H1 (cell line): Measurements from ENCODE around the gene DYNC1I1. TPM values are rescaled to one million over a fixed set of nuclear protein-coding genes. Genes with fewer than 3 reads are reported as not detected.

ENCODE experiments used
- CTCF ChIA-PET: fragments of 300-600 bp; sonication (Branson Sonifier 250); formaldehyde crosslinking; loops from one replicate; lab custom pipeline; 2021; ENCODE audit not compliant: partially characterized antibody; lab: Charles Lee
- POLR2A ChIA-PET: fragments of 300-600 bp; sonication (Branson Sonifier 250); formaldehyde crosslinking; loops from one replicate; lab custom pipeline; 2021; ENCODE audit warnings: inconsistent platforms; ENCODE audit not compliant: partially characterized antibody; lab: Charles Lee
- DNase-seq, 2 experiments: peaks; one replicate each; pipeline versions ENCODE4 v3.0.0 to v3.0.0-alpha.2; 2010 to 2022; ENCODE audit warnings: low spot score in 2 of 2, low read depth in 1 of 2, mixed read lengths in 1 of 2
- FAIRE-seq: peaks from 2 replicates; lab custom pipeline; 2011; peaks lifted over from hg19 to GRCh38; lab: Jason Lieb, UNC
- H2AFZ ChIP-seq: 2 replicates; pipeline ENCODE4 v1.8.1; 2012; ENCODE audit warnings: low read length, inconsistent platforms
- H2AK5ac ChIP-seq: 2 replicates; pipeline ENCODE4 v1.6.1; 2013; ENCODE audit warnings: low read depth, low read length
- H2BK120ac ChIP-seq: replicated peaks from 2 replicates; pipeline ENCODE3; 2013; ENCODE audit warnings: low read depth, low read length, inconsistent platforms
- H2BK12ac ChIP-seq: 2 replicates; pipeline ENCODE4 v1.6.1; 2013; ENCODE audit warnings: low read depth, low read length
- H2BK15ac ChIP-seq: 2 replicates; pipeline ENCODE4 v1.6.1; 2013; ENCODE audit warnings: low read length
- H2BK20ac ChIP-seq: 2 replicates; pipeline ENCODE4 v1.6.1; 2013; ENCODE audit warnings: low read length
- H2BK5ac ChIP-seq: 2 replicates; pipeline ENCODE4 v1.6.1; 2013; ENCODE audit warnings: low read depth, low read length
- H3K14ac ChIP-seq: 2 replicates; pipeline ENCODE4 v1.6.1; 2013; ENCODE audit warnings: inconsistent platforms; ENCODE audit not compliant: insufficient read length
- H3K18ac ChIP-seq: 2 replicates; pipeline ENCODE4 v1.6.1; 2013; ENCODE audit warnings: low read length; ENCODE audit errors: extremely low read depth
- H3K23ac ChIP-seq: 2 replicates; pipeline ENCODE4 v1.6.1; 2013; ENCODE audit warnings: inconsistent platforms; ENCODE audit not compliant: insufficient read length
- H3K23me2 ChIP-seq: 2 replicates; pipeline ENCODE4 v1.6.1; 2013; ENCODE audit warnings: low read depth, low read length
- H3K27ac ChIP-seq: 2 replicates; pipeline ENCODE4 v1.6.1; 2011; ENCODE audit warnings: low read depth, low read length, inconsistent platforms
- H3K27me3 ChIP-seq, 4 experiments: replicated peaks in 1 of 4; 1 replicate in 1 of 4; 2 replicates in 3 of 4; pipeline versions ENCODE4 v1.6.1 to v1.8.1; 2011 to 2013; ENCODE audit warnings: low read length in 3 of 4, mild to moderate bottlenecking in 3 of 4, inconsistent platforms in 2 of 4, mixed read lengths in 2 of 4, moderate library complexity in 1 of 4; ENCODE audit not compliant: control insufficient read depth in 3 of 4, insufficient read depth in 3 of 4; ENCODE audit errors: extremely low read depth in 1 of 4
- H3K36me3 ChIP-seq, 4 experiments: 2 replicates each; pipeline versions ENCODE4 v1.6.1 to v1.8.1; 2011 to 2013; ENCODE audit warnings: mild to moderate bottlenecking in 4 of 4, low read length in 3 of 4, moderate library complexity in 2 of 4, control low read depth in 1 of 4, inconsistent platforms in 1 of 4; ENCODE audit not compliant: insufficient read depth in 4 of 4, control insufficient read depth in 2 of 4
- H3K4ac ChIP-seq: replicated peaks from 2 replicates; pipeline ENCODE3; 2013; ENCODE audit warnings: low read length, low read depth, mixed read lengths, inconsistent platforms; ENCODE audit not compliant: insufficient read length
- H3K4me1 ChIP-seq, 4 experiments: replicated peaks in 1 of 4; 1 replicate in 1 of 4; 2 replicates in 3 of 4; pipeline versions ENCODE4 v1.6.1 to v1.8.1; 2011 to 2013; ENCODE audit warnings: low read length in 3 of 4, inconsistent platforms in 2 of 4, mixed read lengths in 1 of 4; ENCODE audit not compliant: insufficient read depth in 4 of 4, control insufficient read depth in 3 of 4
- H3K4me2 ChIP-seq, 2 experiments: 2 replicates each; pipeline versions ENCODE4 v1.6.1 to v1.8.1; 2011 to 2013; ENCODE audit warnings: low read depth in 2 of 2, low read length in 2 of 2, control low read depth in 1 of 2, inconsistent platforms in 1 of 2, mild to moderate bottlenecking in 1 of 2; ENCODE audit not compliant: insufficient read depth in 1 of 2
- H3K4me3 ChIP-seq, 4 experiments: fragments of 200-600, 300-600 bp in 1 of 4; sonication (generic), shearing (Covaris generic), sonication (Bioruptor Twin) in 1 of 4; 2 replicates each; pipeline versions ENCODE4 v1.5.1 to v1.8.1; 2011 to 2016; ENCODE audit warnings: low read length in 4 of 4, low read depth in 3 of 4, control low read depth in 2 of 4, inconsistent platforms in 2 of 4, mild to moderate bottlenecking in 2 of 4, mixed read lengths in 1 of 4, moderate library complexity in 1 of 4; ENCODE audit not compliant: insufficient read depth in 2 of 4; ENCODE audit errors: extremely low read depth in 1 of 4
- H3K56ac ChIP-seq: replicated peaks from 2 replicates; pipeline ENCODE3; 2013; ENCODE audit warnings: low read depth, mild to moderate bottlenecking, mixed read lengths, low read length, inconsistent platforms; ENCODE audit not compliant: insufficient read length
- H3K79me1 ChIP-seq: 2 replicates; pipeline ENCODE4 v1.6.1; 2013; ENCODE audit warnings: low read depth, low read length, control low read depth
- H3K79me2 ChIP-seq, 2 experiments: 2 replicates each; pipeline versions ENCODE4 v1.6.1 to v1.8.1; 2012 to 2013; ENCODE audit warnings: low read length in 2 of 2, mild to moderate bottlenecking in 2 of 2, inconsistent platforms in 1 of 2; ENCODE audit not compliant: insufficient read depth in 2 of 2, control insufficient read depth in 1 of 2
- H3K9ac ChIP-seq, 4 experiments: replicated peaks in 1 of 4; 1 replicate in 1 of 4; 2 replicates in 3 of 4; pipeline versions ENCODE4 v1.6.1 to v1.8.1; 2011 to 2013; ENCODE audit warnings: low read depth in 3 of 4, low read length in 3 of 4, control low read depth in 2 of 4, mild to moderate bottlenecking in 2 of 4, moderate library complexity in 2 of 4, inconsistent platforms in 1 of 4; ENCODE audit errors: extremely low read depth in 1 of 4
- H3K9me3 ChIP-seq, 2 experiments: 2 replicates each; pipeline versions ENCODE4 v1.6.1 to v1.8.1; 2012 to 2013; ENCODE audit warnings: mild to moderate bottlenecking in 2 of 2, moderate library complexity in 2 of 2, control low read depth in 1 of 2, inconsistent platforms in 1 of 2, low read depth in 1 of 2, low read length in 1 of 2, mixed read lengths in 1 of 2; ENCODE audit not compliant: insufficient read depth in 2 of 2
- H4K20me1 ChIP-seq, 2 experiments: replicated peaks in 1 of 2; 2 replicates each; pipeline versions ENCODE3 to v1.8.1; 2011 to 2013; ENCODE audit warnings: inconsistent platforms in 2 of 2, low read length in 2 of 2, mild to moderate bottlenecking in 1 of 2; ENCODE audit not compliant: insufficient read depth in 2 of 2, control insufficient read depth in 1 of 2
- H4K5ac ChIP-seq: 2 replicates; pipeline ENCODE4 v1.6.1; 2013; ENCODE audit warnings: low read length, low read depth, mixed read lengths, inconsistent platforms; ENCODE audit not compliant: insufficient read length
- H4K8ac ChIP-seq: 2 replicates; pipeline ENCODE4 v1.8.0; 2013; ENCODE audit warnings: mild to moderate bottlenecking, moderate library complexity, low read length, inconsistent platforms; ENCODE audit not compliant: insufficient read depth; ENCODE audit errors: extremely low read depth
- H4K91ac ChIP-seq: replicated peaks from 2 replicates; pipeline ENCODE3; 2013; ENCODE audit warnings: low read length, mixed read lengths, inconsistent platforms; ENCODE audit not compliant: insufficient read length
- CTBP2 ChIP-seq: IDR thresholded peaks from 2 replicates; pipeline ENCODE4 v1.7.0; 2011; ENCODE audit warnings: borderline replicate concordance, mild to moderate bottlenecking, moderate library complexity, mixed read lengths, low read length; ENCODE audit not compliant: insufficient read depth, insufficient read length
- EGR1 ChIP-seq: IDR thresholded peaks from 2 replicates; pipeline ENCODE4 v1.6.1; 2011; ENCODE audit warnings: low read depth, low read length, borderline replicate concordance
- KDM4A ChIP-seq: IDR thresholded peaks from one replicate; pipeline ENCODE4 v1.7.1; 2012; ENCODE audit warnings: low read depth, mild to moderate bottlenecking, moderate library complexity, low read length, inconsistent platforms; ENCODE audit not compliant: severe bottlenecking
- RNF2 ChIP-seq: fragments of 200-900, 300-1000 bp; sonication (generic); IDR thresholded peaks from 2 replicates; pipeline ENCODE4 v1.7.1; 2016; ENCODE audit warnings: borderline replicate concordance, low read depth, mild to moderate bottlenecking, antibody characterized with exemption, low read length; ENCODE audit not compliant: poor library complexity, severe bottlenecking; ENCODE audit errors: missing control alignments
- SP2 ChIP-seq: IDR thresholded peaks from 2 replicates; pipeline ENCODE4 v1.6.1; 2012; ENCODE audit warnings: mild to moderate bottlenecking, low read length, inconsistent platforms
- TCF12 ChIP-seq: IDR thresholded peaks from 2 replicates; pipeline ENCODE4 v1.6.1; 2011; ENCODE audit warnings: low read depth, mild to moderate bottlenecking, low read length
- WGBS, 2 experiments: shearing (Covaris generic) in 1 of 2; methylation state at CpG; one replicate each; pipeline versions ENCODE4 v1.1.6 to v1.1.7; 2013 to 2015; ENCODE audit warnings: low lambda C conversion rate in 2 of 2, mixed read lengths in 2 of 2, inconsistent platforms in 1 of 2, low coverage in 1 of 2, missing lambda C conversion rate in 1 of 2; ENCODE audit not compliant: insufficient replicate concordance in 2 of 2, insufficient coverage in 1 of 2, insufficient read length in 1 of 2; ENCODE audit errors: extremely low coverage in 1 of 2, missing lambda C conversion rate in 1 of 2; 5-methylcytosine and 5-hydroxymethylcytosine counted together
- polyA plus RNA-seq, 7 experiments: library from polyadenylated mRNA; depleted of rRNA in 3 of 7; stranded (reverse) in 5 of 7; unstranded in 2 of 7; fragments of >200 nt in 5 of 7; fragments of 200-250 nt in 2 of 7; gene quantifications; 1 replicate in 5 of 7; 2 replicates in 1 of 7; 4 replicates in 1 of 7; pipeline versions ENCODE4 v1.2.1 to v1.2.3, GENCODE V29; 2011 to 2013; ENCODE audit warnings: missing spikeins in 2 of 7, mixed read lengths in 2 of 7
- total RNA-seq: library from RNA; stranded (reverse); fragmentation: NEBNext Ultra II Directional; extraction: Animal tissue kit (Norgen Biotek cat#: 25700); gene quantifications from 2 replicates; pipeline ENCODE4 v1.2.1, GENCODE V29; 2021

DYNC1I1 gene
- total and polyA plus RNA-seq, 2 of the 8 experiments (the other 6 are each of a cell fraction or from before 2014, with no cell fraction given), result 0.45 to 0.58 TPM

DNA sequence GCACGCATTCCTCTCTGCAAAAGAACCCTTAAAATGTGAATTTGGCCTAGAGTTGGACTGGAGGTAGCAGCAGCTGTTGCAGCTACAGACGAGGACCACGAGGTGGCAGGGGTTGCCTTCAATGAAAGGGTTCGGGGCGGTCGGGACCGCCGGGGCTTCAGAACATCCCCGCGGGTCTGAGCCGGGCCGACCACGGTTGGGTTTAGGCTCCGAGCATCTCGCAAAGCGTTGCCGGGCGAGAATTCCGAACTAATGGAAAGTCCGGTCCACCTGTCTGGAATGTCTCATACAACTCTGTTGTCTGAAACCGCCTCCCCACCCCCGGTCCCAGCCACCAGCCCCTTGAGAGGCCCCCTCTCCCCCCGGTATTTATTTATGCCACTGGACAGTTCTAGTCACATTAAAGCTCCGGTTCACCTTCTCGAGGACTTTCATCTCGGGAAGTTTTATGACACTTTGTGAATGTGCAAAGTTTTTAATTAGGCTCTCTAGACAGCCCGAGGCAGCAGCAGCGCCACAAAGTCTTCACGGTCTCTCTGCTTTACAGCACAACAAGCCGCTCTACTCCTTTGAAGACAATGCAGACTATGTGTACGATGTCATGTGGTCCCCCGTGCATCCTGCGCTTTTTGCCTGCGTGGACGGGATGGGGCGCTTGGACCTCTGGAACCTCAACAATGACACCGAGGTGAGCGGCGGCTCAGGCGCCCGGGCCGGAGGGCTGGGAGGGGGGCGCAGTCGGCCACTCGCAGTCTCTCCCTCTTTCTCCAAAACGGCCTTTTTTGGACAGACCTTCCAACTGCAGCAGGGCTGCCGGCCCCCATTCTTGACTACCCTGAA, 303.4 kb downstream of the DYNC1I1 start:
- CTCF ChIA-PET, result interaction anchor here (0.6 to 2.0 kb wide), 18 partner anchors 10 to 952 kb away, joined by 3 to 9 read pairs (median 4); partner anchors contain the start of gene DLX5
- no peak for TF ChIP-seq CTBP2
- TF ChIP-seq SP2, result no peak
- peak; percentile 67 for TF ChIP-seq KDM4A
- no peak for TF ChIP-seq TCF12
- no peak for TF ChIP-seq EGR1
- no peak for TF ChIP-seq RNF2

More for the DNA sequence above, 303.4 kb downstream of the DYNC1I1 start:
- Histone ChIP-seq H3K79me2 (no peaks in the 10 kb centered on the region), H3K18ac (no peak overlapping the region), H3K9me3 (no peaks in the 10 kb centered on the region), H3K4me1 (peaks cover 0 to 2% (median 0%) of the 10 kb centered on the region in 4 experiments; a peak in 2 of 7 replicates), H4K20me1 (no peaks in the 10 kb centered on the region), H4K8ac (no peak overlapping the region), H3K79me1 (no peaks in the 10 kb centered on the region), H3K4ac (no peak overlapping the region), H2AK5ac (no peak overlapping the region), H3K56ac (no peak overlapping the region), H4K91ac (no peak overlapping the region), H3K14ac (no peak overlapping the region), H3K23ac (no peak overlapping the region), H3K27ac (no peak overlapping the region), H3K4me2 (peak overlapping the region; percentile 78 to 94), H3K23me2 (peaks cover 6% of the 10 kb centered on the region), H2AFZ (0 out of 2 replicates have a peak overlapping the region, but pooled peaks have one; percentile 58), H2BK12ac (no peak overlapping the region), H3K27me3 (peaks cover 3 to 18% (median 9%) of the 10 kb centered on the region in 4 experiments), H4K5ac (no peak overlapping the region), H2BK5ac (no peak overlapping the region), H2BK15ac (no peak overlapping the region), H2BK20ac (no peak overlapping the region), H3K4me3 (peak overlapping the region; percentile 38 to 63 (median 48); a peak in 7 of 8 replicates), H2BK120ac (no peak overlapping the region), H3K9ac (no peak overlapping the region; a peak in 2 of 7 replicates), H3K36me3 (no peaks in the 10 kb centered on the region)
- peak in 1 of 2 experiments; percentile 71 for DNase-seq
- POLR2A ChIA-PET, result no interaction called here
- WGBS, 2 experiments, result 5% methylated on average over 38 of the region's 47 CpGs; no CpG with 5 or more reads in 1 of the 2 experiments
- no peak for FAIRE-seq
